ENCODE data around the gene KMT2E. TPM values are rescaled to one million over a fixed set of nuclear protein-coding genes. Genes with fewer than 3 reads are reported as not detected.

KMT2E gene
- total RNA-seq, 3 donors from 2014 or later (not counting 1 experiment from before 2014, with no cell fraction given) = 272 to 353 (median 345) TPM

DNA sequence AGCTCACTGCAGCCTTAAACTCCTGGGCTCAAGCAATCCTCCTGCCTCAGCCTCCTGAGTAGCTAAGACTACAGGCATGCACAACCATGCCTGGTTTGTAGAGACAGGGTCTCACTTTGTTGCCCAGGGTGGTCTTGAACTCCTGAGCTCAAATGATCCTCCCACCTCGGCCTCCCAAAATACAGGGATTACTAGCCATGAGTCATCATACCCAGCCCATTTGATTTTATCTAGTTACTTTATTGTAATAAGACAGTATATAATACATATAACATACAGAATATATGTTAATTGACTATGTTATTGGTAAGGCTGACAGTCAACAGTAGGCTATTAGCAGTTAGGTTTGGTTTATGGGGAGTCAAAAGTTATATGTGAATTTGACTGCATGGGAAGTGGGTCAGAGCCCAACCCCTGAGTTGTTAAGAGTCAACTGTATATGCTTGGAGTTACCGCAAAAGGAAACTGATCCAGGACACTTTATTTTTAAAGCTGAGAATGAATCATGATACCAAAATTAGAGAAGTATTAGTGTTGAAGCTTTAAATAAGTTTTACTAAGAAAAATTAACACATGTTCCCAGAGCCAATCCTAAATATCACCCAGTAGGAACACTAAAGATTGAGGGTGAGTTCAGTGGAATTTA is 20.7 kb upstream of the KMT2E start:
- Mint-ChIP-seq H3K36me3 (no peaks in the 10 kb centered on the region), H3K4me3 (no peak overlapping the region), H3K9me3 (no peaks in the 10 kb centered on the region), H3K27me3 (ENCODE audit: low read depth in 2 of 2) (no peaks in the 10 kb centered on the region), H3K27ac (peak overlapping the region; percentile 44 to 63), H3K4me1 (peaks cover 49 to 50% of the 10 kb centered on the region in 2 donors)
- peaks cover 12% of the 10 kb centered on the region for H3K4me1 ChIP-seq (ENCODE audit: control insufficient read depth, insufficient read depth, low read length)
- H3K9me3 ChIP-seq (ENCODE audit: control insufficient read depth, insufficient read depth, low read length) = no peaks in the 10 kb centered on the region
- intact Hi-C loops (cut with micrococcal nuclease) = no loop called here
- H3K36me3 ChIP-seq (ENCODE audit: control insufficient read depth, insufficient read depth, low read length) = peaks cover 40% of the 10 kb centered on the region
- DNase-seq (no peak), ATAC-seq (peak in 2 of 3 donors; percentile 37 to 44)
- TF ChIP-seq CTCF (IDR thresholded peaks at IDR 0.05) = no peak
- 73% methylated on average over 2 of the region's 2 CpGs for WGBS (ENCODE audit: insufficient coverage)
- no peak overlapping the region for H3K4me3 ChIP-seq (ENCODE audit: low read length)
- H3K27ac ChIP-seq (ENCODE audit: low read length) = no peak overlapping the region
- H3K27me3 ChIP-seq (ENCODE audit: control insufficient read depth, insufficient read depth, low read length) = no peaks in the 10 kb centered on the region

DNA sequence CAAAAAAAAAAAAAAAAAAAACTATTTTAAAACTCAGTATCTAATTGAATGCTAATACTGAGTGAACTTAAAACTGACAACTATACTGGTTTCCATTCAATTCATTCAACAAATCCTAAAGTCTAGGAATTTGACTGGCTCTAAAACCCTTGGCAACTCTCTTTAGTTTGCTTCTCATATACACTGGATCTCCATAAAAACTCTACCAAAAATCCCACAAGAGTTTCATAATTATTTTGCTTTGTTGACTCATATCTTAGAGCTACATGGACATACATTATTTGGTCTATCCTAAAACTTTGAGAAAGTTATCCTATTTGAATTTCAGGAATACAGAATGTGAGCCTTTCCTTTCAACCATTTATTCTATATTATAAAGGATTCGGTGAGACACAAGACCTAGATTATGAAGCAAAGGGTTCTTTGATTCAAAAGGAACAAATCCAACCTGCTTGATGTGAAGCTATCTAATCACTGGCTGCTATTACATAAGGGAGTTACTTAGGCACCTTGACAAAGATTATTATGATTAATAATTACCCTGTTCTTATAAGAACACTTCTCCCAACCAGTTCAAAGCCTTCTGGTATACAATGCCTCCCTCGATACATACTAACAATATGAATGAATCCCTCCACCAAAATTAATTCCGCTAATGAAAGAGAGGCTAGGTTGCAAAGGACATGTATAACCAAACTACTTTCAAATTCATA is 15.8 kb upstream of the KMT2E start:
- no peaks in the 10 kb centered on the region for H3K9me3 ChIP-seq (ENCODE audit: control insufficient read depth, insufficient read depth, low read length)
- Mint-ChIP-seq H3K27me3 (ENCODE audit: low read depth in 2 of 2) (no peaks in the 10 kb centered on the region), H3K4me1 (peaks cover 82% of the 10 kb centered on the region in 2 donors), H3K9me3 (no peaks in the 10 kb centered on the region), H3K27ac (peak overlapping the region; percentile 21 to 44), H3K4me3 (peak overlapping the region; percentile 17), H3K36me3 (no peaks in the 10 kb centered on the region)
- DNase-seq (no peak), ATAC-seq (no peak)
- TF ChIP-seq CTCF (IDR thresholded peaks at IDR 0.05) = no peak
- no peak overlapping the region for H3K4me3 ChIP-seq (ENCODE audit: low read length)
- intact Hi-C loops (cut with micrococcal nuclease) = no loop called here
- peaks cover 36% of the 10 kb centered on the region for H3K36me3 ChIP-seq (ENCODE audit: control insufficient read depth, insufficient read depth, low read length)
- peaks cover 27% of the 10 kb centered on the region for H3K4me1 ChIP-seq (ENCODE audit: control insufficient read depth, insufficient read depth, low read length)
- WGBS (ENCODE audit: insufficient coverage) = 93% methylated on average over 2 of the region's 3 CpGs
- no peak overlapping the region for H3K27ac ChIP-seq (ENCODE audit: low read length)
- no peaks in the 10 kb centered on the region for H3K27me3 ChIP-seq (ENCODE audit: control insufficient read depth, insufficient read depth, low read length)

DNA sequence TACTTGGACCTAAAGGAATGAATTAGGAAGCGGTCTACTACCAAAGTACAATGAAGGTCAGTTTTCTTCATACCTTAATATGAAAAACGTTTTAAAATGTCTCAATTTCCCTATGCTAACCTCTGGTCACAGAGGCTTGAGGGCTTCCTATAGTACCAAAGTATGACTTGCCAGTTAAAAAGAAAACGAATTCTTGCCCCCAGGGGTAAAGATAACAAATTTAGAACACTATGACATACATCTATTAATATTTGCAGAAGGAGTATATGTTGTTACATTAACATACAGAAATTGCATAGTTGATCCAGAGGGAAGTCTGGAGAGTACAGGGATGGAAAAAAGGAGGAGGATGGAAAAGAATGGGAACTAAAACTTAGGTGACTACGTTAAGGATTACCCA is 13.8 kb upstream of the KMT2E start:
- intact Hi-C loops (cut with micrococcal nuclease) = no loop called here
- ATAC-seq (no peak), DNase-seq (no peak)
- Histone ChIP-seq H3K4me1 (ENCODE audit: control insufficient read depth, insufficient read depth, low read length) (peaks cover 31% of the 10 kb centered on the region), H3K4me3 (ENCODE audit: low read length) (no peak overlapping the region), H3K27me3 (ENCODE audit: control insufficient read depth, insufficient read depth, low read length) (no peaks in the 10 kb centered on the region), H3K36me3 (ENCODE audit: control insufficient read depth, insufficient read depth, low read length) (peaks cover 24% of the 10 kb centered on the region), H3K27ac (ENCODE audit: low read length) (no peak overlapping the region), H3K9me3 (ENCODE audit: control insufficient read depth, insufficient read depth, low read length) (no peaks in the 10 kb centered on the region)
- Mint-ChIP-seq H3K4me3 (peak overlapping the region; percentile 65), H3K36me3 (no peaks in the 10 kb centered on the region), H3K4me1 (peaks cover 78 to 80% of the 10 kb centered on the region in 2 donors), H3K27ac (peak overlapping the region; percentile 68 to 100), H3K27me3 (ENCODE audit: low read depth in 2 of 2) (no peaks in the 10 kb centered on the region), H3K9me3 (no peaks in the 10 kb centered on the region)
- 47% methylated on average over 2 of the region's 4 CpGs for WGBS (ENCODE audit: insufficient coverage)
- TF ChIP-seq CTCF (IDR thresholded peaks at IDR 0.05) = no peak
